Stimulated activated CD4-positive, alpha-beta T cell treated with anti-CD3 and anti-CD28 coated beads, Interleukin-12 subunit alpha, Interleukin-12 subunit beta, amount 100 ng/mL, for 24 hours (primary cell): ENCODE results near the gene CMTM5.

Source experiments
- DNase-seq, 2 experiments: peaks; one replicate each; pipeline ENCODE4 v3.0.0-alpha.2; 2020; ENCODE audit warnings: low read depth in 2 of 2

Gene CMTM5, protein sequence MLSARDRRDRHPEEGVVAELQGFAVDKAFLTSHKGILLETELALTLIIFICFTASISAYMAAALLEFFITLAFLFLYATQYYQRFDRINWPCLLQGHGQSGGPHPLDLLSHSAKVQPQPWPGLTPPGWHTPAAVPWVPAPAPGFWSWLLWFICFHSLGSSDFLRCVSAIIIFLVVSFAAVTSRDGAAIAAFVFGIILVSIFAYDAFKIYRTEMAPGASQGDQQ

DNA sequence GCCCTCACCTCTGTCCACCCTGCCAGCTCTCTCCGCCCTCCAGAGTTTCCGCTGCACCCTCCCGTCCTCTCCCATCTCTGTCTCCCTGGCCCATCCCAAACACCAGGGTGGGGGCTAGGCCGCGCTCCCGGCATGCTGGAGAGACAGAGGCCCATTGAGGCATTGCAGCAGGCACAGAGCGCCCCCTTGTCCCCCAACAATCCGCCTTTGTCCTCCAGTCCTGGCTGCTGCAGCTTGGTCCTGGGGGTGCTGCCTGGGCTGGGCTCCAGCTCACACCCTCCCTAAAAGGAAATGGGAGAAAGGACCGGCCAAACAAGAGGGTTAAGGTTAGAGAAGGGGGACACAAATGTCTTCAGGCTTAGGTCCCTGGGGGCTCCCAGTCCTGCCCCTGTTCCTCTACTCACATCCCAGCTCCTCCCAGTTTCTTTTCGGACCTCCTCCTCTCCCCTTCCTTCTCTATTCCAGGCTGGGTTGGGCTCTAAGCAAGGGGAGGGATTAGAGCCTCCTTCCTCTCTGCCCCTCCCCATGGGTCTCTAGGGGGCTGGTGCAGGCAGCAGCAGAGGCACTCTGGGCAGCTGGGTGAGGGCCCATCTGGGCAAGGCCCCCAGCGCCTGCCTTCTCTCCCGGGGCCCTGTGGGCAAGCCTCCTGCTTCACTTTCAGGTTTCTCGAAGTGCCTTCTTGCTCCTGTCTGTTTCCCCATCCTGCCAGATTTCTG, at the start of gene CMTM5:
Gene CMTM5, plus strand, starts transcription at position 565 of the 716 bp plus-strand sequence. CDS start 206 bp downstream, outside the sequence.
- DNase-seq: no peak

- peak; percentile 36 to 57 for DNase-seq
These were observed 48.7 kb upstream of the CMTM5 start for GRCh38 chr14:23327947-23328744.

- no peak for DNase-seq
These were observed 41.2 kb upstream of the CMTM5 start for GRCh38 chr14:23335623-23336022.

- no peak for DNase-seq
These were observed 37.2 kb upstream of the CMTM5 start for GRCh38 chr14:23339506-23340268.

- no peak for DNase-seq
These were observed 32.4 kb upstream of the CMTM5 start for GRCh38 chr14:23344481-23344880.

- DNase-seq: no peak
These were observed 30.7 kb upstream of the CMTM5 start for GRCh38 chr14:23345987-23346692.

DNA sequence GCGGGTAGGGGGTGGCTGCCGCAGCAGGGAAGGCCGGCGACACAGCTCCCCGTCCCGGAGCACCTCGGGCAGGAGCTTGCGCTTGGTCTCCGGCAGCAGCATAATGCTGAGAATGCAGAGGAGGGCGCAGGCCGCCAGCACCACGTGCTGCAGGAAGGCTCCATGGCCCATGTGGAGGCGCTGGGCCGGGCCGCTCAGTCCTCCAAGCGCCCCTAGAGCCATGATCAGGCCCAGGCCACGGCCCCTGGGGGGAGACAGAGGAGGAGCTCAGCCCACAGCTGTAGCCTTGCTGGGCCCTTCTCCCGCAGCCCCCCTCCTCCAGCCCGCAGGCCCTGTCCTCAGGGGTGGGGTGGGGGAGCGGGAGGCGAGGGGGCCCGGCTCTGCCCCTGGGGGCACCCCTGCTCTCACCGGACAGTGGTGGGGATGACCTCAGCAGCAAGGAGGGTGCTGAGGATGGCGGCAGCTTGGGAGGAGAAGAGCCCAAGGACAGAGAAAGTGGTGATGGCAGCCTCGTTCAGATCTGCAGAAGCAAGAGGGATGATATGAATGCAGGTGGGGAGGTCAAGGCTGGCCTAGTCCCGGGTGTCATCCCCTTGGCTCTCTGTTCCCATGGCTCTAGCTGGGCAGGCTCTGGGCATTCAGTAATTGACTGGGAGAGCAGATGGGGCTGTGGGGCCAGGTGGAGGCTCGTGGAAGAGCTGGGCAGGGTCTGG, 30.0 kb upstream of the CMTM5 start:
- DNase-seq: no peak

DNA sequence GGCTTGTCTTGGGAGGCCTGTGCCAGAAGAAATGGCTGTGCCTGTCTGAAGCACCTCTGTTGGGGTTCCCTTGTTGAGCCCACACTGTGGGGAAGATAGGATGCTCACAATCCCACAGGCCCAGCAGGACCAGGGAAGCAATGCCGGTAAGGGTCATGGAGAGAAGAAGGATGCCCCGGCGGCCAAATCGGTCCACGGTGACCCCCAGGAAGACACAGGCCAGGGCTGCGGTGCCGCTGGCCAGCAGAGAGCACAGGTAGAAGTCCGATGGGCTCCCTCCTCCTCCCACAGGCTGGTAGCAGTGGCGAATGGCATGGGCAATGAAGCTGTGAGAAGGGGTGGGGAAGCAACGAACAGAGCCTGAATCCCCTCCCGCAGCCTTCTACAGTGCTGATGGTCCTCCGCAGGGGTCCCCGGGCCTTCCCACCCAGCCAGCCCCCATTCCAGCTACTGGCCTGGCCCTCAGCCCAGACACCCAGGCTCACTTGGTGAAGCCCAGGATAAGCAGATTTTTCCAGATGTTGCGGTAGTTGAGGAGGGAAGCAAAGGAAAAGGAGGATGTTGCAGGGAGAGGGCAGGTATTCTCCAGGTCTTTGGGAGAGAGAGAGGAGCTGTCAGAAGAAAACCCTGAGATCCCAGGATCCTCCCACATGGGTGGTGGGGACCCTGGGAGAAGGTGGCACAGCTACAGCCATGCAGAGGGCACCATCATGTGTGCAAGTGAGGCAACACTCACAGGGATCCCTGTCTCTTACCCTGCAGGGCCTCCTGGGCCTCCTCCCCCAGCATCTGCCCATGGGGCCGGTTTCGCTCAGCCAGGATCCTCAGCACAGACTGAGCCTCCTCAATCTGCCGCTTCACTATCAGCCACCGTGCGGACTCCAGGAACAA, 29.2 kb upstream of the CMTM5 start:
- no peak for DNase-seq

GRCh38 chr14:23348297-23348655, 28.6 kb upstream of the CMTM5 start:
- DNase-seq: no peak

DNA sequence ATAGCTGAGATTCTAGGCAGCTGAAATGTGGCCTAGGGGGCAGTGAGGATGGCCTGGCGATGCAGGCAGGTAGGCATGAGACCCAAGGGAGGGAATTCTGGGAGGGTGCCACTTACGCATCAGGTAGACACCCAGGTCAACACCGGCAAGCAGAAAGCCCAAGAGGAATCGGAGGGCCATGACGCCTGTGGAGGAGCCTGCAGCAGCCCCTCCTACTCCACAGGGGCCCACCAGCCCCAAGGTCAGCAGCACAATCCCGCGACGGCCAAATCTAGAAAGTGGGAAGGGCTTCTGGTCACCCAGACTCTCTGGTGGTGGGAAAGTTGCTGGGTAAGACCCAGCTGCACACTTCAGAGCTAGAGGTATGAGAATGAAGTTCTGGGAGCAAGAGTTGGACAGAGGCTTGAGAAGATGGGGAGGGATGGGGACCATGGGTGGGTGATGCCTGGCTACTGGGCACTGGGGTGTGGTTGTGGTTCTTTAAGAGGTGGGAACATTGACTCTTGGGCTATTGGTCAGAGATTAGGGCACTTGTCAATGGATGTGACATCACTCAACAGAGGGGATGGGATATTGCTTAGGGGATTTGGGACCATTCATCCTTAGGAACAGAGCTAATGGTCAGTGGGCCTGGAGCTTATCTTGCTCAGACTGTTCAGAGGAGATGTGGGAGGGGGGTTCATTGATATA, 27.5 kb upstream of the CMTM5 start:
- DNase-seq: no peak

DNA sequence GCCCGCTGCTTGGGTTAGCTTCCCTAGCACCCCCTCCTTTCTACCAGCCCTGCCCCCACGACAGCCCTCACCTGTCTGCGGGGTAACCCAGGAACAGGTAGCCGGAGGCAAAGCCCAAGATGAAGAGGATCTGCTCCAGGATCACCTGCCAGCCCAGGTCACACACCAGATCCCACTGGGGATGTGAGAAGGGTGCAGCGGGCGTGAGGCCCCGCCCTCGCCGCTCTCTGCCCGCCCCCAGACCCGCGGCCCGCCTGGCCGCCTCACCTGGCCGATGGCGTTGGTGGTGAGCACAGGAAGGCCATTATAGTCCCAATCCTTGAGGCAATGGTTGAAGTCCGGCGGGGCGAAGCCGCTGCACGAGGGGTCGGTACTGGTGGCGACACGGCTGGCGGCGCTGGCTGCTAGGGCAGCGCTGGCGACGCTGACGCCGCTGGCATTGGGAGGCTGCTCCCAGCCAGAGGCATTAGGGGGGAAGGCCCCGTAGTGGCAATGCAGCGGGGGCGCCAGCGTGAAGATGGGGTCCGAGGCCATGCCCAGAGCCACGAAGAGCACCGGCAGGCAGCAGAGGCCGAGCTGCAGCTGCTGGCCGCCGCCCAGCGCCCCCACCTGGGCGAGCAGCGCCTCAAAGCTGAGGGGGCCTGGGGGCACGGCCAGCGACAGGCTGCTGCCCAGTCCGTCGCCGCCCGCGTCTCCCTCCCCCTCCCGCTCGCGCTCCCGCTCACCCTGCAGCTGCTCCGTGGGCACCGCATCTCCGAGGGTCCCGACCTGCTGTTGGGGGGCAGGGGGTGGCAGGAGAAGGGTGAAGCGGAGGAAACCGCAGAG, 25.0 kb upstream of the CMTM5 start:
- DNase-seq: no peak

- DNase-seq: peak; percentile 26 to 51
These were observed 24.1 kb upstream of the CMTM5 start, which contains the start of gene SLC22A17 for GRCh38 chr14:23352506-23353432. SLC22A17 (minus strand) TSS chr14:23352887.

- no peak for DNase-seq
These were observed 23.4 kb upstream of the CMTM5 start for GRCh38 chr14:23353433-23353780.

GRCh38 chr14:23354990-23355389, 21.9 kb upstream of the CMTM5 start:
- no peak for DNase-seq

- DNase-seq: no peak
These were observed 20.9 kb upstream of the CMTM5 start for GRCh38 chr14:23355871-23356435.

GRCh38 chr14:23356662-23357061, 20.2 kb upstream of the CMTM5 start:
- no peak for DNase-seq

GRCh38 chr14:23357261-23357660, 19.6 kb upstream of the CMTM5 start:
- DNase-seq: no peak
